Esophagus muscularis mucosa (tissue), 4 donors: ENCODE measurements around the gene PCDH12. TPM values are rescaled to one million over a fixed set of nuclear protein-coding genes. Genes with fewer than 3 reads are reported as not detected.

Experiments
- DNase-seq: peaks from one replicate; pipeline ENCODE4 v3.0.0-alpha.2; 2017; ENCODE audit errors: extremely low spot score
- H3K27ac ChIP-seq, 4 donors: fragments of 200-600 bp; sonication (generic); replicated peaks in 1 of 4; 1 replicate in 3 of 4; 2 replicates in 1 of 4; pipeline ENCODE4 v1.5.1; 2016 to 2019; ENCODE audit warnings: mild to moderate bottlenecking in 1 of 4
- H3K27me3 ChIP-seq, 4 donors: fragments of 200-600 bp; sonication (generic); one replicate each; pipeline versions ENCODE4 v1.5.1 to v1.6.0; 2016 to 2019
- H3K36me3 ChIP-seq, 4 donors: fragments of 200-600 bp; sonication (generic); one replicate each; pipeline ENCODE4 v1.5.1; 2016 to 2019
- H3K4me1 ChIP-seq, 4 donors: fragments of 200-600 bp; sonication (generic); one replicate each; pipeline ENCODE4 v1.5.1; 2016 to 2019
- H3K4me3 ChIP-seq, 4 donors: fragments of 200-600 bp; sonication (generic); 1 replicate in 2 of 4; 2 replicates in 2 of 4; pipeline ENCODE4 v1.5.1; 2016 to 2019; ENCODE audit warnings: mild to moderate bottlenecking in 4 of 4, moderate library complexity in 1 of 4
- H3K9me3 ChIP-seq, 4 donors: fragments of 200-600 bp; sonication (generic); 1 replicate in 3 of 4; 2 replicates in 1 of 4; pipeline ENCODE4 v1.5.1; 2016 to 2019
- CTCF ChIP-seq, 3 experiments: fragments of 200-600 bp in 2 of 3; fragments of 450-650 bp in 1 of 3; sonication (generic) in 2 of 3; IDR thresholded peaks; one replicate each; pipeline ENCODE4 v1.5.1; 2017 to 2019; ENCODE audit warnings: antibody characterized with exemption in 3 of 3, mild to moderate bottlenecking in 2 of 3, moderate library complexity in 1 of 3
- EP300 ChIP-seq: sonication (generic); formaldehyde crosslinking; IDR thresholded peaks from one replicate; pipeline ENCODE4 v1.6.1; 2017; ENCODE audit warnings: antibody characterized with exemption
- POLR2A ChIP-seq: fragments of 450-650 bp; IDR thresholded peaks from one replicate; pipeline ENCODE4 v1.6.1; 2017; ENCODE audit warnings: antibody characterized with exemption, moderate library complexity, mild to moderate bottlenecking, low read depth
- POLR2AphosphoS5 ChIP-seq, 2 donors: sonication (generic); formaldehyde crosslinking; IDR thresholded peaks; one replicate each; pipeline ENCODE4 v1.6.1; 2017; ENCODE audit warnings: antibody characterized with exemption in 2 of 2
- WGBS: methylation state at CpG from one replicate; pipeline ENCODE4 v1.1.5; 2018; 5-methylcytosine and 5-hydroxymethylcytosine counted together
- intact Hi-C: fragments of 100-400 bp; cut with DNase I; formaldehyde crosslinking; loops from one replicate; pipeline ENCODE4 v1.15.1; 2023
- total RNA-seq, 4 donors: library from RNA; depleted of rRNA; stranded (reverse); fragments of >200 nt; gene quantifications; one replicate each; pipeline versions ENCODE4 v1.1.0 to v1.2.1, GENCODE V29; 2016

The PCDH12 gene
- total RNA-seq, 4 donors from 2014 or later, result 1.2 to 6.7 (median 3.5) TPM

GRCh38 chr5:141933151-141933550 lies 24.9 kb downstream of the PCDH12 start:
- DNase-seq, result no peak

GRCh38 chr5:141931694-141932093 lies 26.3 kb downstream of the PCDH12 start:
- Histone ChIP-seq H3K27ac (no peak overlapping the region), H3K27me3 (no peaks in the 10 kb centered on the region), H3K36me3 (peaks cover 78 to 100% (median 98%) of the 10 kb centered on the region in 4 donors), H3K4me3 (no peak overlapping the region), H3K9me3 (no peaks in the 10 kb centered on the region), H3K4me1 (peaks cover 4 to 34% (median 8%) of the 10 kb centered on the region in 4 donors)
- no peak for DNase-seq
- 97% methylated on average over 5 of the region's 5 CpGs for WGBS
- TF ChIP-seq POLR2AphosphoS5 (IDR thresholded peaks at IDR 0.05), result no peak
- no peak for TF ChIP-seq CTCF (IDR thresholded peaks at IDR 0.05)
- TF ChIP-seq EP300, result no peak
- TF ChIP-seq POLR2A, result no peak
- intact Hi-C loops, result no loop called here

More at GRCh38 chr5:141933151-141933550, 24.9 kb downstream of the PCDH12 start:
- 90% methylated on average over 7 of the region's 7 CpGs for WGBS
- intact Hi-C loops, result no loop called here
- Histone ChIP-seq H3K27me3 (no peaks in the 10 kb centered on the region), H3K9me3 (no peaks in the 10 kb centered on the region), H3K4me1 (peaks cover 0 to 29% (median 2%) of the 10 kb centered on the region in 4 donors), H3K27ac (no peak overlapping the region), H3K36me3 (peaks cover 81 to 100% (median 97%) of the 10 kb centered on the region in 4 donors), H3K4me3 (no peak overlapping the region)
- TF ChIP-seq CTCF (IDR thresholded peaks at IDR 0.05) (no peak), POLR2A (no peak), POLR2AphosphoS5 (IDR thresholded peaks at IDR 0.05) (no peak), EP300 (no peak)

- 94% methylated on average over 13 of the region's 19 CpGs for WGBS
- intact Hi-C loops, result no loop called here
- H3K27me3 ChIP-seq, result no peaks in the 10 kb centered on the region
- DNase-seq, result no peak
- H3K4me1 ChIP-seq, result peaks cover 13 to 27% (median 21%) of the 10 kb centered on the region in 4 donors
- H3K4me3 ChIP-seq, result no peak overlapping the region
- no peak overlapping the region for H3K27ac ChIP-seq
- H3K36me3 ChIP-seq, result peaks cover 60 to 100% (median 95%) of the 10 kb centered on the region in 4 donors
- H3K9me3 ChIP-seq, result no peaks in the 10 kb centered on the region
- TF ChIP-seq EP300 (no peak), CTCF (IDR thresholded peaks at IDR 0.05) (no peak), POLR2AphosphoS5 (IDR thresholded peaks at IDR 0.05) (no peak)
Measured at GRCh38 chr5:141929398-141930058, 28.5 kb downstream of the PCDH12 start.

GRCh38 chr5:141928051-141928450 lies 30.0 kb downstream of the PCDH12 start:
- Histone ChIP-seq H3K4me3 (no peak overlapping the region), H3K27ac (no peak overlapping the region), H3K27me3 (no peaks in the 10 kb centered on the region), H3K9me3 (no peaks in the 10 kb centered on the region), H3K4me1 (peaks cover 19 to 32% (median 30%) of the 10 kb centered on the region in 4 donors), H3K36me3 (peaks cover 51 to 86% (median 81%) of the 10 kb centered on the region in 4 donors)
- intact Hi-C loops, result no loop called here
- TF ChIP-seq CTCF (IDR thresholded peaks at IDR 0.05) (no peak), POLR2AphosphoS5 (IDR thresholded peaks at IDR 0.05) (no peak), EP300 (no peak), POLR2A (no peak)
- WGBS, result 93% methylated on average over 4 of the region's 8 CpGs
- no peak for DNase-seq

GRCh38 chr5:141926434-141926833 lies 31.6 kb downstream of the PCDH12 start:
- Histone ChIP-seq H3K4me3 (no peak overlapping the region), H3K36me3 (peaks cover 35 to 69% (median 65%) of the 10 kb centered on the region in 4 donors), H3K4me1 (peaks cover 25 to 39% (median 38%) of the 10 kb centered on the region in 4 donors), H3K27ac (no peak overlapping the region), H3K27me3 (no peaks in the 10 kb centered on the region), H3K9me3 (no peaks in the 10 kb centered on the region)
- TF ChIP-seq POLR2A, result no peak
- TF ChIP-seq POLR2AphosphoS5 (IDR thresholded peaks at IDR 0.05), result no peak
- no peak for TF ChIP-seq EP300
- no peak for TF ChIP-seq CTCF (IDR thresholded peaks at IDR 0.05)
- 79% methylated on average over 2 of the region's 2 CpGs for WGBS
- DNase-seq, result no peak
- intact Hi-C loops, result no loop called here
